B cell (primary cell): ENCODE data around the gene CAP1. TPM values are rescaled to one million over a fixed set of nuclear protein-coding genes. Genes with fewer than 3 reads are reported as not detected.

Experiments used
- ATAC-seq: fragments of 200-7000 bp; cut with Tn5 transposase; one replicate; pipeline ENCODE4 v1.10.0; 2021; ENCODE audit warnings: low read depth, mild to moderate bottlenecking, moderate number of reproducible peaks, moderate library complexity
- CTCF ChIA-PET: fragments of 350-600 bp; sonication (Branson Sonifier 250); formaldehyde crosslinking; loops from one replicate; lab custom pipeline; 2021; ENCODE audit warnings: antibody characterized with exemption, inconsistent platforms; lab: Charles Lee
- POLR2A ChIA-PET: fragments of 350-600 bp; sonication (Branson Sonifier 250); formaldehyde crosslinking; loops from one replicate; lab custom pipeline; 2021; ENCODE audit warnings: antibody characterized with exemption; lab: Charles Lee
- DNase-seq: peaks from one replicate; pipeline ENCODE4 v3.0.0; 2013
- H2AFZ ChIP-seq: 2 replicates; pipeline ENCODE4 v1.6.1; 2012; ENCODE audit warnings: mild to moderate bottlenecking, low read depth, low read length; ENCODE audit not compliant: insufficient read depth, poor library complexity, severe bottlenecking
- H3K27ac ChIP-seq, 2 donors: 1 replicate in 1 of 2; 2 replicates in 1 of 2; pipeline ENCODE4 v1.5.1; 2012 to 2013; ENCODE audit warnings: low read length in 2 of 2, mild to moderate bottlenecking in 2 of 2, moderate library complexity in 1 of 2
- H3K27me3 ChIP-seq, 4 experiments: fragments of 200-600 bp in 1 of 4; sonication (generic) in 1 of 4; replicated peaks in 1 of 4; 1 replicate in 2 of 4; 2 replicates in 2 of 4; pipeline versions ENCODE4 v1.6.1 to v1.7.0; 2013 to 2016; ENCODE audit warnings: low read length in 3 of 4, mild to moderate bottlenecking in 2 of 4, mixed read lengths in 1 of 4, moderate library complexity in 1 of 4; ENCODE audit not compliant: insufficient read depth in 4 of 4, control insufficient read depth in 3 of 4; ENCODE audit errors: control extremely low read depth in 1 of 4
- H3K36me3 ChIP-seq, 2 experiments: replicated peaks in 1 of 2; 1 replicate in 1 of 2; 2 replicates in 1 of 2; pipeline versions ENCODE4 v1.6.1 to v1.7.1; 2013; ENCODE audit warnings: low read length in 1 of 2; ENCODE audit not compliant: insufficient read depth in 2 of 2, control insufficient read depth in 1 of 2; ENCODE audit errors: control extremely low read depth in 1 of 2, extremely low read depth in 1 of 2
- H3K4me1 ChIP-seq, 2 donors: fragments of 200-600 bp in 1 of 2; sonication (generic) in 1 of 2; 1 replicate in 1 of 2; 2 replicates in 1 of 2; pipeline versions ENCODE4 v1.5.1 to v1.6.1; 2013 to 2017; ENCODE audit warnings: low read length in 2 of 2; ENCODE audit not compliant: control insufficient read depth in 2 of 2, insufficient read depth in 2 of 2
- H3K4me2 ChIP-seq: replicated peaks from 2 replicates; pipeline ENCODE3; 2012; ENCODE audit warnings: mild to moderate bottlenecking, low read depth, low read length; ENCODE audit not compliant: poor library complexity, severe bottlenecking
- H3K4me3 ChIP-seq, 5 experiments: fragments of 200-600 bp in 1 of 5; sonication (generic) in 1 of 5; 1 replicate in 3 of 5; 2 replicates in 2 of 5; pipeline versions ENCODE4 v1.5.1 to v1.7.0; 2011 to 2016; ENCODE audit warnings: low read length in 4 of 5, mild to moderate bottlenecking in 4 of 5, low read depth in 2 of 5, control low read depth in 1 of 5, moderate library complexity in 1 of 5; ENCODE audit not compliant: insufficient read depth in 1 of 5; ENCODE audit errors: control extremely low read depth in 1 of 5, extremely low read depth in 1 of 5
- H3K79me2 ChIP-seq: fragments of 200-600 bp; sonication (generic); one replicate; pipeline ENCODE4 v1.6.0; 2016; ENCODE audit warnings: low read length; ENCODE audit not compliant: control insufficient read depth, insufficient read depth
- H3K9ac ChIP-seq: fragments of 200-600 bp; sonication (generic); 2 replicates; pipeline ENCODE4 v1.6.1; 2017; ENCODE audit warnings: mild to moderate bottlenecking, low read length, moderate library complexity
- H3K9me3 ChIP-seq, 3 donors: one replicate each; pipeline versions ENCODE4 v1.6.1 to v1.7.1; 2013; ENCODE audit warnings: low read length in 2 of 3; ENCODE audit not compliant: control insufficient read depth in 2 of 3, insufficient read depth in 1 of 3; ENCODE audit errors: control extremely low read depth in 1 of 3
- H4K20me1 ChIP-seq: 2 replicates; pipeline ENCODE4 v1.6.0; 2012; ENCODE audit warnings: mild to moderate bottlenecking, low read length; ENCODE audit not compliant: insufficient read depth, control insufficient read depth, poor library complexity, severe bottlenecking
- H3K27ac Mint-ChIP-seq: one replicate; pipeline ENCODE4 v1.8.0; 2021; ENCODE audit warnings: mixed read lengths
- H3K27me3 Mint-ChIP-seq: one replicate; pipeline ENCODE4 v1.8.0; 2021; ENCODE audit warnings: mixed read lengths
- H3K4me1 Mint-ChIP-seq: one replicate; pipeline ENCODE4 v1.8.0; 2021; ENCODE audit warnings: mixed read lengths
- H3K4me3 Mint-ChIP-seq: one replicate; pipeline ENCODE4 v1.8.0; 2021; ENCODE audit warnings: mixed read lengths
- H3K9me3 Mint-ChIP-seq: one replicate; pipeline ENCODE4 v1.8.0; 2022; ENCODE audit warnings: mixed read lengths; ENCODE audit not compliant: insufficient read depth
- EZH2 ChIP-seq: IDR thresholded peaks from 2 replicates; pipeline ENCODE4 v1.6.1; 2012; ENCODE audit warnings: borderline replicate concordance, low read depth, mild to moderate bottlenecking, moderate library complexity, low read length; ENCODE audit not compliant: insufficient read depth, poor library complexity, severe bottlenecking
- WGBS: methylation state at CpG from one replicate; pipeline ENCODE4 v1.1.5; 2013; ENCODE audit warnings: missing lambda C conversion rate; ENCODE audit not compliant: insufficient coverage; 5-methylcytosine and 5-hydroxymethylcytosine counted together
- intact Hi-C: fragments of 100-400 bp; cut with micrococcal nuclease; formaldehyde crosslinking; loops from one replicate; pipeline ENCODE4 v1.10.0; 2022
- polyA plus RNA-seq: library from polyadenylated mRNA; depleted of rRNA; stranded (reverse); fragments of >200 nt; gene quantifications from 2 replicates; pipeline ENCODE4 v1.2.3, GENCODE V29; 2012
- total RNA-seq, 2 donors: library from RNA; stranded (reverse); fragments of 120-200 nt in 1 of 2; gene quantifications; 1 replicate in 1 of 2; 2 replicates in 1 of 2; pipeline versions ENCODE4 v1.2.3 to v1.2.4, GENCODE V29; 2013 to 2022
- TF ChIP-seq, protein P1 (sequence below): fragments of 200-600 bp; IDR thresholded peaks from one replicate; pipeline ENCODE4 v1.8.0; 2022; ENCODE audit warnings: antibody characterized with exemption, mild to moderate bottlenecking

CAP1 gene
- total and polyA plus RNA-seq, 2 donors (not counting 1 experiment from before 2014, with no cell fraction given) = 175 to 203 TPM

DNA sequence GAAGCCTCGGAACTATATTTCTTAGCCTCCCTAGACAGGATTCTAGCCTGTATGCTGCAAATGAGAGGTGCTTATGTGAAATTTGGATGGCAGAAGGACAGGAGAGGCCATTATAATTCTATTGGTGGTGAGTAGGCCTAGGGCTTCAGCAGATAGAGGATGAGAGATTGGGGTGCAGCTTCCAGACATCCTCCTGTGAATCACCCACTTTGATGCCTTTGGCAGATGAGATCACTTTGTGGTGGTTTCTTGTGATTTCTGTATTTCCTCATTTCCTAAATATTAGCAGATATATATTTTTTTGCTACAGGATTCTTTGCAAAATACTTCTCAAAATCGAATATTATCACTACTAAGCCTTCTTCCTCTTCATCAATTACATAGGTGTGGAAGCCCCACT is 48.3 kb upstream of the CAP1 start:
- Histone ChIP-seq H3K4me2 (no peak overlapping the region), H3K27me3 (no peaks in the 10 kb centered on the region), H3K4me1 (peaks cover 24% of the 10 kb centered on the region in 2 donors), H3K79me2 (no peaks in the 10 kb centered on the region), H3K36me3 (no peaks in the 10 kb centered on the region), H4K20me1 (no peaks in the 10 kb centered on the region), H3K9me3 (no peaks in the 10 kb centered on the region), H3K9ac (no peak overlapping the region), H3K27ac (no peak overlapping the region), H3K4me3 (no peak overlapping the region), H2AFZ (no peak overlapping the region)
- intact Hi-C loops = no loop called here
- Mint-ChIP-seq H3K9me3 (no peaks in the 10 kb centered on the region), H3K27me3 (no peaks in the 10 kb centered on the region), H3K4me3 (no peak overlapping the region), H3K27ac (no peak overlapping the region), H3K4me1 (peaks cover 22% of the 10 kb centered on the region)
- no CpG with 5 or more reads among the region's 2 CpGs for WGBS
- no peak for DNase-seq
- POLR2A ChIA-PET = interaction anchor here (0.7 kb wide), 2 partner anchors 72 to 323 kb away, joined by 3 to 4 read pairs; no protein-coding TSS in a partner anchor
- CTCF ChIA-PET = interaction anchor here (0.9 to 1.3 kb wide), 2 partner anchors 40 to 73 kb away, joined by 3 read pairs; no protein-coding TSS in a partner anchor
- no peak for ATAC-seq
- TF ChIP-seq, protein P1, sequence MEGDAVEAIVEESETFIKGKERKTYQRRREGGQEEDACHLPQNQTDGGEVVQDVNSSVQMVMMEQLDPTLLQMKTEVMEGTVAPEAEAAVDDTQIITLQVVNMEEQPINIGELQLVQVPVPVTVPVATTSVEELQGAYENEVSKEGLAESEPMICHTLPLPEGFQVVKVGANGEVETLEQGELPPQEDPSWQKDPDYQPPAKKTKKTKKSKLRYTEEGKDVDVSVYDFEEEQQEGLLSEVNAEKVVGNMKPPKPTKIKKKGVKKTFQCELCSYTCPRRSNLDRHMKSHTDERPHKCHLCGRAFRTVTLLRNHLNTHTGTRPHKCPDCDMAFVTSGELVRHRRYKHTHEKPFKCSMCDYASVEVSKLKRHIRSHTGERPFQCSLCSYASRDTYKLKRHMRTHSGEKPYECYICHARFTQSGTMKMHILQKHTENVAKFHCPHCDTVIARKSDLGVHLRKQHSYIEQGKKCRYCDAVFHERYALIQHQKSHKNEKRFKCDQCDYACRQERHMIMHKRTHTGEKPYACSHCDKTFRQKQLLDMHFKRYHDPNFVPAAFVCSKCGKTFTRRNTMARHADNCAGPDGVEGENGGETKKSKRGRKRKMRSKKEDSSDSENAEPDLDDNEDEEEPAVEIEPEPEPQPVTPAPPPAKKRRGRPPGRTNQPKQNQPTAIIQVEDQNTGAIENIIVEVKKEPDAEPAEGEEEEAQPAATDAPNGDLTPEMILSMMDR = no peak
- TF ChIP-seq EZH2 = no peak

DNA sequence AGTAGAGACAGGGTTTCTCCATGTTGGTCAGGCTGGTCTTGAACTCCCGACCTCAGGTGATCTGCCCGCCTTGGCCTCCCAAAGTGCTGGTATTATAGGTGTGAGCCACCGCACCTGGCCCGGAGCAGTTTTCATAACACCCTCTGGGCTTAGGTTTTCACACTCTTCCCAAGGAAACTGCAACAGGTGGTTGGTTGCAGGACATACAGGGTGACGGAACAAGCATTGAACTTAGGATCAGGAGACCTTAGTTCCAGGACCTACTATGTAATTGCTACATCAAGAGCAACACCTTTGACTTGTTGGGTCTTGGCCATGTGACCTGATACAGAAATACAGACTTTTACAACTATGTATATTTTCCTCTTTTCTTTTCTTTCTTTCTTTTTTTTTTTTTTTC is 47.6 kb upstream of the CAP1 start:
- DNase-seq (no peak), ATAC-seq (no peak)
- Histone ChIP-seq H3K9me3 (no peaks in the 10 kb centered on the region), H4K20me1 (no peaks in the 10 kb centered on the region), H3K79me2 (no peaks in the 10 kb centered on the region), H3K27me3 (no peaks in the 10 kb centered on the region), H3K9ac (no peak overlapping the region), H3K27ac (no peak overlapping the region), H3K36me3 (no peaks in the 10 kb centered on the region), H2AFZ (no peak overlapping the region), H3K4me3 (no peak overlapping the region), H3K4me2 (no peak overlapping the region), H3K4me1 (peaks cover 24% of the 10 kb centered on the region in 2 donors)
- ChIA-PET POLR2A (interaction anchor here (0.7 kb wide), 1 partner anchor 97 kb away, joined by 3 read pairs; no protein-coding TSS in a partner anchor), CTCF (no interaction called here)
- Mint-ChIP-seq H3K4me3 (no peak overlapping the region), H3K27ac (no peak overlapping the region), H3K27me3 (no peaks in the 10 kb centered on the region), H3K4me1 (peaks cover 22% of the 10 kb centered on the region), H3K9me3 (no peaks in the 10 kb centered on the region)
- WGBS = 100% methylated on average over 1 of the region's 5 CpGs
- TF ChIP-seq, protein P1 = no peak
- intact Hi-C loops = no loop called here
